Measurements from ENCODE around the gene MATCAP1. TPM values are rescaled to one million over a fixed set of nuclear protein-coding genes. Genes with fewer than 3 reads are reported as not detected.

The MATCAP1 gene
- total RNA-seq, 1 experiment from 2014 or later, result 7.0 TPM

- DNase-seq (ENCODE audit: low read depth), result no peak
Observed at GRCh38 chr16:67208154-67208896, 24.6 kb upstream of the MATCAP1 start.

GRCh38 chr16:67207249-67208091 is 23.7 kb upstream of the MATCAP1 start:
- peak; percentile 58 for DNase-seq (ENCODE audit: low read depth)

GRCh38 chr16:67206838-67207248 is 23.1 kb upstream of the MATCAP1 start:
- DNase-seq (ENCODE audit: low read depth), result no peak

DNA sequence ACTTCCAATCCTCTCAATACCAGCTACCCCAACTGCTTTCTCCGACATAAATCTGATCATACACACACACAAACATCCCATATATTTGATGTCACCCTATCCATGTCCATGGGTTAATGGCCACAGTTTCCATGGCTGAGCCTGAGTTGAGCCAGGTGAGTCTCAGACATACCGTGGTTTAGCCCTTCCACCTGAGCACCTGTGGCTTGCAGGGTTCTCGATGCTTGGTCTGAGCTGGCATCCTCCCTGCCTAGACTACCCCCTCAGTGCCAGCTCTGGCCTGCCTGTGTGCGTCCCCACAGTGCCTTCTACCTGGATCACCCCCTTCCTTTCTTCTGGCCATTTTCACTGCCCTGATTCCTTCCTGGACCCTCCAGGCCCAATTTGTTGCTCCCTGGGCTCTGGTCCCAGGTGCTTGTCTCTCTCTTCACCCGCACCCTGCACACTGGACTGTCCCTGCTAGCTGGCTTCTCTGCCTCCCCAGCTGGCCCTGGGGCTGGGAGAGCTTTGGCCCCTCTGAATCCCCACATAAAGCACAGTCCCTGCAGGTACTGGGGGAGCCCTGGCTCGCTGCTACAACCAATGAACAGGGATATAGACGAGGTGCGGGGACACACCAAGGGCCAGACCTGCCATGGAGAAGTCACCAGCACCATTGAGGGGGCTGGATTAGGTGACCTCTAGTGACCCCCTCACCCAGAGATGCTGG is 22.5 kb upstream of the MATCAP1 start:
- DNase-seq (ENCODE audit: low read depth), result no peak

DNA sequence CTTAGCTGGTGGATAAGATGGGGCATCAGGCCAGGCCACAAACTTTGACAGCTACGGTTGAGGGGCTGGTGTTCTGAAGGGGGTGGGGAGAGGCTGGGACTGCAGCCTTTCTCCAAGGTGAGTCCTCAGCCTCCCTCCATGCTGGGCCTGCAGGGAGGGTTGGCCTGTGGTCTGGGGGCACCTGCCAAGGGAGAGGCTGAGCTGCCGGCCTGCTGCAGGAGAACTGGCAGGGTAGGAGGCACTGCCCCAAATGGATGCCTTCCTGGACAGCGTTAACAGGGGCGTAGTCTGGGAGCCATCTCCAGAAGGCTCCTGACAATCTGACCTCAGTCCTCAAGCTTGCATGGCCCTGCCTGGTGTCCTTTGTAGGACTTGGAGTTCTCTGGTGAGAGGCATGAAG is 20.3 kb upstream of the MATCAP1 start:
- no peak for DNase-seq (ENCODE audit: low read depth)

GRCh38 chr16:67202956-67203493 is 19.3 kb upstream of the MATCAP1 start:
- DNase-seq (ENCODE audit: low read depth), result no peak

- no peak for DNase-seq (ENCODE audit: low read depth)
Observed at GRCh38 chr16:67202426-67202825, 18.7 kb upstream of the MATCAP1 start.

DNA sequence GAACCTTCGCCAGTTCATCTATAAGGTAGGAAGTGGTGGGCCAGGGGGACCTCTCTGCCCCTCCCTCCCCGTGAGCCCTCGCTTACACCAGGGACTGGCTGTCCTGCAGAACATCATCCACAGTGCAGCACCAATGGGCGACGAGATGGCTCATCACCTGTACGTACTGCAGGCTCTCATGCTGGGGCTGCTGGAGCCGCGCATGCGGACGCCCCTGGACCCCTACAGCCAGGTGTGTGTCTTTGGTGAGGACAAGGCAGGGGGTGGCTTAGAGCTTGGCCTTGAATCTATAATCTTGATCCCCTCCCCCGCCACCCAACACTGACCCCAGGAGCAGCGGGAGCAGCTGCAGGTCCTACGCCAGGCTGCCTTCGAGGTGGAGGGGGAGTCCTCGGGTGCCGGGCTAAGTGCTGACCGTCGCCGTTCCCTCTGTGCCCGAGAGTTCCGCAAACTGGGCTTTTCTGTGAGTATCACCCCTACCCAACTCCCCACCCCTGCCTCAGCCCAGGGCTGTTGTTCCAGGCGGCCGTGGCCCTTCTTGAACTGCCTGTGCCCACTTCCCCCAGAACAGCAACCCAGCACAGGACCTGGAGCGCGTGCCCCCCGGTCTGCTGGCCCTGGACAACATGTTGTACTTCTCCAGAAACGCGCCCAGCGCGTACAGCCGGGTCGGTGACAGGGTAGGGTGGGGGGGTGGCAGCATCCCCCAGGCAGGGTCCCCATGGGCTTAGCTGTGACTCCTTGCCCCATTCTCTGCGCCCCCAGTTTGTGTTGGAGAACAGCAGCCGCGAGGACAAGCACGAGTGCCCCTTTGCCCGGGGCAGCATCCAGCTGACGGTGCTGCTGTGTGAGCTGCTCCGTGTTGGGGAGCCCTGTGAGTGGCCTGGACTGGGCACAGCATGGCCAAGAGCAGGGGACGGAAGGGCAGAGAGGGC is 17.9 kb upstream of the MATCAP1 start:
- DNase-seq (ENCODE audit: low read depth), result no peak

DNA sequence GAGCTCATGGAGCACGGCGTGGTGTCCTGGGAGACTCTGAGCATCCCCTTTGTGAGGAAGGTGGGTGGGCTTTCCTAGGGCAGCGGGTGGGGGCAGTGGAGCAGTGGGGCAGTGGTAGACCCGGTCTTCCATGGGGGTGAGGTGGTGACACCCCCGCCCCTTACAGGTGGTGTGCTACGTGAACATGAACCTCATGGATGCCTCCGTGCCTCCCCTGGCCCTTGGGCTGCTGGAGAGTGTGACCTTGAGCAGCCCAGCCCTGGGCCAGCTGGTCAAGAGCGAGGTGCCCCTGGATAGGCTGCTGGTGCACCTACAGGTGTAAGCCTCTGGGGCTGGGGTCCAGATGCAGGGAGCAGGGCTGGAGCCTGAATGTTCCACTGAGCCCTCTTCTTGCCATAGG is 16.7 kb upstream of the MATCAP1 start:
- DNase-seq (ENCODE audit: low read depth), result no peak

- DNase-seq (ENCODE audit: low read depth), result no peak
Observed at GRCh38 chr16:67199808-67200198, 16.0 kb upstream of the MATCAP1 start.

GRCh38 chr16:67199011-67199807 is 15.4 kb upstream of the MATCAP1 start, which contains the start of gene ELMO3:
TSS of gene ELMO3 (plus strand) at chr16:67199131. CDS start at chr16:67199327, 196 bp downstream.
- DNase-seq (ENCODE audit: low read depth), result no peak

DNA sequence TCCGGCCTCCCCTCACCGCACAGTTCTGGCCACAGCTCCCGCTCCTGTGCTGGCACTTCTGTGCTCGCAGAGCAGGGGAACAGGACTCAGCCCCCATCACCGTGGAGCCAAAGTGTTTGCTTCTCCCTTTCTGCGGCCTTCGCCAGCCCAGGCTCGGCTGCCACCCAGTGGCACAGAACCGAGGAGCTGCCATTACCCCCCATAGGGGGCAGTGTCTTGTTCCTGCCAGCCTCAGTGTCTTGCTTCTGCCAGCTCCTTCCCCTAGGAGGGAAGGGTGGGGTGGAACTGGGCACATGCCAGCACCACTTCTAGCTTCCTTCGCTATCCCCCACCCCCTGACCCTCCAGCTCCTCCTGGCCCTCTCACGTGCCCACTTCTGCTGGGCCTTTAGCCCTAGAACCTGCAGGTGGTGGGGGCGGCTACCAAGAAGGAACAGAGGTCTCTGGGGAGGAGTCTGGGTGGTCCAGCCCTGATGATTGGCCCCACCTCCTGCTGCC is 14.5 kb upstream of the MATCAP1 start:
- DNase-seq (ENCODE audit: low read depth), result no peak

DNA sequence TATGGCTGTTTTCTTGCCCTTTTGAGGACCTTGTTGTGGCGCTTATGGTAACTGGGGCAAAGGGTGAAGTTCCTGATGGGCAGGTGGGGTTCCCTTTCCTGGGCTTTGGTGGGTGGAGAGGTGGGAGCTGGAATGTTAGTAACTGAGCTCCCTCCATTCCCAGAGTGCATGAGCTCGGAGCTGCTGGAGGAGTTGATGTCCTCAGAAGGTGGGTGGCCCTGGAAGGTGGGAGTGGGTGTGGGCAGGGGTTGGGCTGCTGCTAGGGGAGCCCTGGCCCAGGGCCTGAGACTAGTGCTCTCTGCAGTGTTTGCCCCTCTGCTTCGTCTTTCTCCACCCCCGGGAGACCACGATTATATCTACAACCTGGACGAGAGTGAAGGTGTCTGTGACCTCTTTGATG is 13.9 kb upstream of the MATCAP1 start:
- no peak for DNase-seq (ENCODE audit: low read depth)

DNA sequence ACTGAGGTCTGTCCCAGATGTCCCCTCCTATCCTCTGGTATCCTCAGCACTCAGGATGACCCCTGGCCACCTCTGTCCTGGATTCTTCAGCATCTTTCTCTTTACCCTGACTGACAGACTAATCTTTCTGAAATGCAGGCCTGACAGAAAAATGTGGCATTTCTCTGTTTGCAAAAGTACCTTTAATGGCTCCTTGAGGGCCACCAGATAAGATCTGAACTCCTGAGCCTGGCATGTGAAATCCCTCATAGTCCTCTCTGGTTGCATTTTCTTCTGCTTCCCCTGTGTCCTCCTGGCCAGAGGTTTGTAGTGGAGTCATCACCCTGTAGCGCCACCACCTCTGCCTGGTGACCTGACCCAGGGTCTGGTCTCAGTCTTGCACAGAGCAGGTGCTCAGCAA is 13.1 kb upstream of the MATCAP1 start:
- DNase-seq (ENCODE audit: low read depth), result no peak

DNA sequence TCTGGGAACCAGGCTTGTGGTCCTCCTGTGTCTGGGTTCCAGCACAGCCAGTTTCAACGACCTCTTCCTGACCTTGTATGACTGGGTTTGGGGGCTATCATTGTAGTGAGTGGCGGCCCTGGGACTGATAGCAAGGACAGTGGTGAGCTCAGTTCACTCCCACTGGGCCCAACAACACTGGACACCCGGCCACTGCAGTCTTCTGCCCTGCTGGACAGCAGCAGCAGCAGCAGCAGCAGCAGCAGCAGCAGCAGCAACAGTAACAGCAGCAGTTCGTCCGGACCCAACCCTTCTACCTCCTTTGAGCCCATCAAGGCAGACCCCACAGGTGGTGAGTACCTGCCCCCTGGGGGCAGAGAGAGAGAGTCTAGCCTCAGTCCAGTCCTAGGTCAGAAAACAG is 11.9 kb upstream of the MATCAP1 start:
- no peak for DNase-seq (ENCODE audit: low read depth)

- DNase-seq (ENCODE audit: low read depth), result no peak
Observed at GRCh38 chr16:67194260-67194659, 10.5 kb upstream of the MATCAP1 start.

GRCh38 chr16:67193536-67193935 is 9.8 kb upstream of the MATCAP1 start:
- DNase-seq (ENCODE audit: low read depth), result no peak

GRCh38 chr16:67192781-67193361 is 9.1 kb upstream of the MATCAP1 start:
- DNase-seq (ENCODE audit: low read depth), result no peak

Measured in HT1080 (cell line).